Esophagus squamous epithelium (tissue), 5 donors: ENCODE measurements around the gene CETN1. TPM values are rescaled to one million over a fixed set of nuclear protein-coding genes. Genes with fewer than 3 reads are reported as not detected.

ENCODE experiments used
- DNase-seq: peaks from one replicate; lab custom pipeline; 2025; lab: John Stamatoyannopoulos, UW
- H3K27ac ChIP-seq, 4 donors: fragments of 200-600 bp; sonication (generic); one replicate each; pipeline ENCODE4 v1.5.1; 2016 to 2019; ENCODE audit warnings: mild to moderate bottlenecking in 1 of 4
- H3K27me3 ChIP-seq, 4 donors: fragments of 200-600 bp; sonication (generic); 1 replicate in 3 of 4; 2 replicates in 1 of 4; pipeline versions ENCODE4 v1.5.1 to v1.6.0; 2017 to 2021; ENCODE audit warnings: antibody characterized with exemption in 1 of 4
- H3K36me3 ChIP-seq, 3 donors: fragments of 200-600 bp; sonication (generic); one replicate each; pipeline ENCODE4 v1.5.1; 2016 to 2019
- H3K4me1 ChIP-seq, 3 donors: fragments of 200-600 bp; sonication (generic); one replicate each; pipeline ENCODE4 v1.5.1; 2017 to 2019
- H3K4me3 ChIP-seq, 4 donors: fragments of 200-600 bp; sonication (generic); 1 replicate in 3 of 4; 2 replicates in 1 of 4; pipeline ENCODE4 v1.5.1; 2016 to 2019; ENCODE audit warnings: mild to moderate bottlenecking in 2 of 4, moderate library complexity in 1 of 4
- H3K9me3 ChIP-seq, 3 donors: fragments of 200-600 bp; sonication (generic); one replicate each; pipeline ENCODE4 v1.5.1; 2016 to 2019
- CTCF ChIP-seq, 6 experiments: fragments of 450-650 bp in 4 of 6; fragments of 200-600 bp in 2 of 6; sonication (generic) in 2 of 6; IDR thresholded peaks; one replicate each; pipeline ENCODE4 v1.5.1; 2016 to 2019; ENCODE audit warnings: antibody characterized with exemption in 6 of 6, mild to moderate bottlenecking in 4 of 6, moderate library complexity in 4 of 6
- POLR2A ChIP-seq, 4 donors: fragments of 450-650 bp; IDR thresholded peaks; one replicate each; pipeline ENCODE4 v1.6.1; 2017; ENCODE audit warnings: antibody characterized with exemption in 4 of 4, mild to moderate bottlenecking in 4 of 4, moderate library complexity in 3 of 4
- WGBS, 2 donors: methylation state at CpG; one replicate each; pipeline ENCODE4 v1.1.5; 2018; 5-methylcytosine and 5-hydroxymethylcytosine counted together
- intact Hi-C: fragments of 100-400 bp; cut with DNase I; formaldehyde crosslinking; loops from one replicate; pipeline ENCODE4 v1.15.0; 2022
- total RNA-seq, 4 donors: library from RNA; depleted of rRNA; stranded (reverse); fragments of >200 nt; gene quantifications; one replicate each; pipeline ENCODE4 v1.1.0, GENCODE V29; 2016
- donor health status: DM: yes; HTN: yes; CAD: no.

CETN1 gene
- not detected for total RNA-seq

GRCh38 chr18:580154-580553 lies at the start of gene CETN1:
TSS of gene CETN1 (plus strand) at chr18:580380. CDS start at chr18:580409, 29 bp downstream.
- no peaks in the 10 kb centered on the region for H3K27me3 ChIP-seq
- no peak within 1 kb of the TSS for H3K4me3 ChIP-seq
- H3K27ac ChIP-seq: no peak within 1 kb of the TSS
- TF ChIP-seq CTCF (IDR thresholded peaks at IDR 0.05) (no peak), POLR2A (IDR thresholded peaks at IDR 0.05) (no peak)
- no peak for DNase-seq
- 73 to 90% methylated on average over 11 to 24 of the region's 38 CpGs for WGBS, 2 donors
- no peaks in the 10 kb centered on the region for H3K36me3 ChIP-seq
- H3K9me3 ChIP-seq: no peaks in the 10 kb centered on the region
- intact Hi-C loops: no loop called here
- peaks cover 0 to 9% (median 0%) of the 10 kb centered on the region in 3 donors for H3K4me1 ChIP-seq

GRCh38 chr18:532018-532417 lies 48.2 kb upstream of the CETN1 start:
- Histone ChIP-seq H3K4me3 (no peak overlapping the region), H3K9me3 (no peaks in the 10 kb centered on the region), H3K27me3 (no peaks in the 10 kb centered on the region), H3K4me1 (peaks cover 0 to 34% (median 6%) of the 10 kb centered on the region in 3 donors), H3K27ac (peak overlapping the region in 1 of 4 donors; percentile 28), H3K36me3 (no peaks in the 10 kb centered on the region)
- WGBS, 2 donors: 28 to 32% methylated on average over 4 of the region's 4 CpGs
- no peak for DNase-seq
- intact Hi-C loops: no loop called here
- TF ChIP-seq CTCF (IDR thresholded peaks at IDR 0.05): no peak
- no peak for TF ChIP-seq POLR2A (IDR thresholded peaks at IDR 0.05)

- intact Hi-C loops: no loop called here
- H3K27ac ChIP-seq: peak overlapping the region in 1 of 4 donors; percentile 28
- H3K4me3 ChIP-seq: no peak overlapping the region
- TF ChIP-seq CTCF (IDR thresholded peaks at IDR 0.05) (no peak), POLR2A (IDR thresholded peaks at IDR 0.05) (no peak)
- DNase-seq: no peak
- H3K4me1 ChIP-seq: peaks cover 0 to 34% (median 6%) of the 10 kb centered on the region in 3 donors
- no peaks in the 10 kb centered on the region for H3K9me3 ChIP-seq
- H3K27me3 ChIP-seq: no peaks in the 10 kb centered on the region
- no peaks in the 10 kb centered on the region for H3K36me3 ChIP-seq
Measured at GRCh38 chr18:532632-533031, 47.5 kb upstream of the CETN1 start.

GRCh38 chr18:533995-534601 lies 46.1 kb upstream of the CETN1 start:
- TF ChIP-seq POLR2A (IDR thresholded peaks at IDR 0.05): no peak
- Histone ChIP-seq H3K4me3 (no peak overlapping the region), H3K4me1 (peaks cover 0 to 34% (median 6%) of the 10 kb centered on the region in 3 donors), H3K36me3 (no peaks in the 10 kb centered on the region), H3K27me3 (no peaks in the 10 kb centered on the region), H3K27ac (peak overlapping the region in 3 of 4 donors; percentile 42 to 59 (median 49)), H3K9me3 (no peaks in the 10 kb centered on the region)
- no peak for DNase-seq
- 39 to 48% methylated on average over 6 of the region's 6 CpGs for WGBS, 2 donors
- intact Hi-C loops: no loop called here

GRCh38 chr18:543447-544078 lies 36.6 kb upstream of the CETN1 start:
- Histone ChIP-seq H3K27me3 (no peaks in the 10 kb centered on the region), H3K27ac (no peak overlapping the region), H3K4me3 (no peak overlapping the region), H3K4me1 (no peaks in the 10 kb centered on the region), H3K36me3 (no peaks in the 10 kb centered on the region), H3K9me3 (no peaks in the 10 kb centered on the region)
- TF ChIP-seq CTCF (IDR thresholded peaks at IDR 0.05) (no peak), POLR2A (IDR thresholded peaks at IDR 0.05) (no peak)
- intact Hi-C loops: no loop called here
- no peak for DNase-seq
- WGBS, 2 donors: 58 to 63% methylated on average over 4 of the region's 4 CpGs
